WTC11 (cell line): Measurements from ENCODE around the gene OR10T2. TPM values are rescaled to one million over a fixed set of nuclear protein-coding genes. Genes with fewer than 3 reads are reported as not detected.

Experiments
- ATAC-seq: fragments of 200-7000 bp; cut with Tn5 transposase; 2 replicates; pipeline ENCODE4 v1.10.0; 2021; ENCODE audit warnings: mild to moderate bottlenecking, moderate library complexity
- CTCF ChIA-PET: fragments of 300-600 bp; sonication (Branson Sonifier 250); formaldehyde crosslinking; loops from one replicate; lab custom pipeline; 2021; ENCODE audit warnings: antibody characterized with exemption; lab: Charles Lee
- POLR2A ChIA-PET: fragments of 350-600 bp; sonication (Branson Sonifier 250); formaldehyde crosslinking; loops from one replicate; lab custom pipeline; 2021; ENCODE audit warnings: antibody characterized with exemption; lab: Charles Lee
- DNase-seq: peaks from one replicate; pipeline ENCODE4 v3.0.0; 2021; ENCODE audit warnings: low spot score
- H3K27ac Mint-ChIP-seq: 2 replicates; pipeline ENCODE4 v1.8.0; 2021; ENCODE audit warnings: mixed read lengths
- H3K27me3 Mint-ChIP-seq: 2 replicates; pipeline ENCODE4 v1.8.0; 2021; ENCODE audit warnings: low read depth, mild to moderate bottlenecking, moderate library complexity, mixed read lengths
- H3K36me3 Mint-ChIP-seq: 2 replicates; pipeline ENCODE4 v1.8.0; 2021; ENCODE audit warnings: mixed read lengths
- H3K4me1 Mint-ChIP-seq: 2 replicates; pipeline ENCODE4 v1.8.0; 2022; ENCODE audit warnings: mixed read lengths
- H3K4me3 Mint-ChIP-seq: 2 replicates; pipeline ENCODE4 v1.8.0; 2021; ENCODE audit warnings: mild to moderate bottlenecking, moderate library complexity, mixed read lengths
- H3K9me3 Mint-ChIP-seq: 2 replicates; pipeline ENCODE4 v1.8.0; 2021; ENCODE audit warnings: mixed read lengths
- ATF1 ChIP-seq: sonication (generic); formaldehyde crosslinking; IDR thresholded peaks from 2 replicates; pipeline ENCODE4 v1.8.1; 2023; ENCODE audit warnings: mild to moderate bottlenecking, moderate library complexity, missing genetic modification reagents
- ELF4 ChIP-seq: sonication (generic); formaldehyde crosslinking; IDR thresholded peaks from 2 replicates; pipeline ENCODE4 v1.8.1; 2022; ENCODE audit warnings: low read depth, mild to moderate bottlenecking, moderate library complexity, missing genetic modification reagents
- FOXJ3 ChIP-seq: sonication (generic); formaldehyde crosslinking; IDR thresholded peaks from 2 replicates; pipeline ENCODE4 v1.9.0; 2021; ENCODE audit warnings: missing genetic modification reagents, mild to moderate bottlenecking, borderline replicate concordance
- GABPB1 ChIP-seq: sonication (generic); formaldehyde crosslinking; IDR thresholded peaks from 2 replicates; pipeline ENCODE4 v1.8.1; 2023; ENCODE audit warnings: mild to moderate bottlenecking, missing genetic modification reagents
- MYBL2 ChIP-seq: sonication (generic); formaldehyde crosslinking; IDR thresholded peaks from 2 replicates; pipeline ENCODE4 v1.8.1; 2023; ENCODE audit warnings: mild to moderate bottlenecking, moderate library complexity, missing genetic modification reagents
- NFYB ChIP-seq: sonication (generic); formaldehyde crosslinking; conservative IDR thresholded peaks from 2 replicates; pipeline ENCODE4 v1.8.0; 2022; ENCODE audit warnings: low read depth, missing genetic modification reagents
- NR1H2 ChIP-seq: sonication (generic); formaldehyde crosslinking; IDR thresholded peaks from 2 replicates; pipeline ENCODE4 v1.9.0; 2021; ENCODE audit warnings: mild to moderate bottlenecking, moderate library complexity, missing genetic modification reagents
- ZNF317 ChIP-seq: sonication (generic); formaldehyde crosslinking; IDR thresholded peaks from 2 replicates; pipeline ENCODE4 v1.8.1; 2023; ENCODE audit warnings: low read depth, mild to moderate bottlenecking, moderate library complexity, missing genetic modification reagents, borderline replicate concordance
- total RNA-seq: library from RNA; stranded (reverse); gene quantifications from 3 replicates; pipeline ENCODE4 v1.2.3, GENCODE V29; 2021
- TF ChIP-seq, protein P1 (sequence below): fragments of 250-450 bp; sonication (Bioruptor Pico); conservative IDR thresholded peaks from 2 replicates; pipeline ENCODE4 v1.9.0; 2021; ENCODE audit warnings: mild to moderate bottlenecking
- TF ChIP-seq, protein P2 (sequence below): sonication (generic); formaldehyde crosslinking; IDR thresholded peaks from 2 replicates; pipeline ENCODE4 v1.8.1; 2023; ENCODE audit warnings: mild to moderate bottlenecking, missing genetic modification reagents, moderate library complexity
- TF ChIP-seq, protein P3 (sequence below): sonication (generic); formaldehyde crosslinking; IDR thresholded peaks from 2 replicates; pipeline ENCODE4 v1.8.1; 2022; ENCODE audit warnings: low read depth, missing genetic modification reagents, borderline replicate concordance
- TF ChIP-seq, protein P4 (sequence below): sonication (generic); formaldehyde crosslinking; IDR thresholded peaks from 2 replicates; pipeline ENCODE4 v1.8.1; 2023; ENCODE audit warnings: mild to moderate bottlenecking, missing genetic modification reagents, moderate library complexity
- TF ChIP-seq, protein P5 (sequence below): fragments of 250-450 bp; sonication (Bioruptor Pico); IDR thresholded peaks from 2 replicates; pipeline ENCODE4 v1.9.0; 2021; ENCODE audit warnings: moderate library complexity, mild to moderate bottlenecking, inconsistent platforms, borderline replicate concordance
- TF ChIP-seq, protein P6 (sequence below): fragments of 250-450 bp; sonication (Bioruptor Pico); IDR thresholded peaks from 2 replicates; pipeline ENCODE4 v1.9.0; 2021; ENCODE audit warnings: mild to moderate bottlenecking
- TF ChIP-seq, protein P7 (sequence below): sonication (generic); formaldehyde crosslinking; IDR thresholded peaks from 2 replicates; pipeline ENCODE4 v1.8.1; 2022; ENCODE audit warnings: missing genetic modification reagents, borderline replicate concordance
- TF ChIP-seq, protein P8 (sequence below): fragments of 250-450 bp; sonication (Bioruptor Pico); IDR thresholded peaks from 2 replicates; pipeline ENCODE4 v1.9.0; 2021; ENCODE audit warnings: mild to moderate bottlenecking
- TF ChIP-seq, protein P9 (sequence below): sonication (generic); formaldehyde crosslinking; IDR thresholded peaks from 2 replicates; pipeline ENCODE4 v1.8.1; 2023; ENCODE audit warnings: mild to moderate bottlenecking, missing genetic modification reagents

The OR10T2 gene
- total RNA-seq, 1 experiment from 2014 or later, result not detected

DNA sequence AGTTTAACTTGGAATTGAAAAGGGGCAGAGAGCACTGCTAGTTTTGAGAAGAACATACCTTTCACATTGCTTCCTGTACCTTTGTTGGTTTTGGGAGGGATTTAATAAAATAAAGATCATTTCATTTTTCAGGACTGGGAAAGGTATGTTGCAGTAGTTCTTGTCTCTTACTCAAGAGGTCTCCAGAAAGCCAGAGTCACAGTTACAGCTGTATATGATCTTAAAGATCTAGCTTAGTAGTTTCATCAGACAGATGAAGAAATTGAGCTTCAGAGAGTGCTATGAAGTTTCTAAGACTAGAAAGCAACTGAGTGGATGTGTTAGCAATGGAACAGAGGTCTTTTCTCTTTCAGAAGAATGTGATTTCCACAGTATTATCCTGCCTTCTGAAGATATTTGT, 25.8 kb upstream of the OR10T2 start (continued):
- TF ChIP-seq, protein P1, sequence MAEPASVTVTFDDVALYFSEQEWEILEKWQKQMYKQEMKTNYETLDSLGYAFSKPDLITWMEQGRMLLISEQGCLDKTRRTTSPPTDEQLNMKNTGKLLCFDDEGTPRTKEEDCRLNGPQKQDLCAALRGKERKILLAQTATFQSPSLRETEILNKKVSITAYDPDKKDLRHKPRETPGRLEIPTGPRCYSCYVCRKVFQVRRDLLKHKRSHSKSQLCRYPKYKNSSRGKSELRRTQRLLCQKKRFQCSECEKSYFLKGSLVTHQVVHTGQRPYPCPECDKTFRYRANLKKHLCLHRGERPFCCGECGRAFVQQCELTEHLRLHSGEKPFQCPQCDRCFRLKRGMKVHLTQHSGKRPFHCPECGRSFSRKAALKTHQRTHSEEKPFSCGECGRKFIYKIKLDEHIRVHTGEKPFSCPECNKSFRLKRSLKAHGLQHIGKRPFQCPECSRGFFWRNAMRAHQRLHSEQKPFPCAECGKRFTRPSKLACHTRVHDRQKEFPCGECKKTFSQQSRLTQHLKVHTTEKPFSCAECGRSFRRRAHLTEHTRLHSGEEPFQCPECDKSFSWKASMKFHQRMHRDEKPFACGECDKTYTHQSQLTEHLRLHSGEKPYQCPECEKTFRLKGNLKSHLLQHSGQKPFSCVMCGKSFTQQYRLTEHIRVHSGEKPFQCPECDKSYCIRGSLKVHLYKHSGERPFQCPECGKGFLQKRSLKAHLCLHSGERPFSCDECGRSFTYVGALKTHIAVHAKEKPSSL (CRISPR knock-in tag), result no peak
- TF ChIP-seq, protein P2, sequence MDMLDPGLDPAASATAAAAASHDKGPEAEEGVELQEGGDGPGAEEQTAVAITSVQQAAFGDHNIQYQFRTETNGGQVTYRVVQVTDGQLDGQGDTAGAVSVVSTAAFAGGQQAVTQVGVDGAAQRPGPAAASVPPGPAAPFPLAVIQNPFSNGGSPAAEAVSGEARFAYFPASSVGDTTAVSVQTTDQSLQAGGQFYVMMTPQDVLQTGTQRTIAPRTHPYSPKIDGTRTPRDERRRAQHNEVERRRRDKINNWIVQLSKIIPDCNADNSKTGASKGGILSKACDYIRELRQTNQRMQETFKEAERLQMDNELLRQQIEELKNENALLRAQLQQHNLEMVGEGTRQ (CRISPR knock-in tag), result no peak
- TF ChIP-seq, protein P3, sequence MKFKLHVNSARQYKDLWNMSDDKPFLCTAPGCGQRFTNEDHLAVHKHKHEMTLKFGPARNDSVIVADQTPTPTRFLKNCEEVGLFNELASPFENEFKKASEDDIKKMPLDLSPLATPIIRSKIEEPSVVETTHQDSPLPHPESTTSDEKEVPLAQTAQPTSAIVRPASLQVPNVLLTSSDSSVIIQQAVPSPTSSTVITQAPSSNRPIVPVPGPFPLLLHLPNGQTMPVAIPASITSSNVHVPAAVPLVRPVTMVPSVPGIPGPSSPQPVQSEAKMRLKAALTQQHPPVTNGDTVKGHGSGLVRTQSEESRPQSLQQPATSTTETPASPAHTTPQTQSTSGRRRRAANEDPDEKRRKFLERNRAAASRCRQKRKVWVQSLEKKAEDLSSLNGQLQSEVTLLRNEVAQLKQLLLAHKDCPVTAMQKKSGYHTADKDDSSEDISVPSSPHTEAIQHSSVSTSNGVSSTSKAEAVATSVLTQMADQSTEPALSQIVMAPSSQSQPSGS (CRISPR knock-in tag), result no peak
- TF ChIP-seq, protein P4, sequence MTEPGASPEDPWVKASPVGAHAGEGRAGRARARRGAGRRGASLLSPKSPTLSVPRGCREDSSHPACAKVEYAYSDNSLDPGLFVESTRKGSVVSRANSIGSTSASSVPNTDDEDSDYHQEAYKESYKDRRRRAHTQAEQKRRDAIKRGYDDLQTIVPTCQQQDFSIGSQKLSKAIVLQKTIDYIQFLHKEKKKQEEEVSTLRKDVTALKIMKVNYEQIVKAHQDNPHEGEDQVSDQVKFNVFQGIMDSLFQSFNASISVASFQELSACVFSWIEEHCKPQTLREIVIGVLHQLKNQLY (CRISPR knock-in tag), result no peak
- TF ChIP-seq, protein P5, sequence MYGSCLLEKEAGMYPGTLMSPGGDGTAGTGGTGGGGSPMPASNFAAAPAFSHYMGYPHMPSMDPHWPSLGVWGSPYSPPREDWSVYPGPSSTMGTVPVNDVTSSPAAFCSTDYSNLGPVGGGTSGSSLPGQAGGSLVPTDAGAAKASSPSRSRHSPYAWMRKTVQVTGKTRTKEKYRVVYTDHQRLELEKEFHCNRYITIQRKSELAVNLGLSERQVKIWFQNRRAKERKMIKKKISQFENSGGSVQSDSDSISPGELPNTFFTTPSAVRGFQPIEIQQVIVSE (CRISPR knock-in tag), result no peak

DNA sequence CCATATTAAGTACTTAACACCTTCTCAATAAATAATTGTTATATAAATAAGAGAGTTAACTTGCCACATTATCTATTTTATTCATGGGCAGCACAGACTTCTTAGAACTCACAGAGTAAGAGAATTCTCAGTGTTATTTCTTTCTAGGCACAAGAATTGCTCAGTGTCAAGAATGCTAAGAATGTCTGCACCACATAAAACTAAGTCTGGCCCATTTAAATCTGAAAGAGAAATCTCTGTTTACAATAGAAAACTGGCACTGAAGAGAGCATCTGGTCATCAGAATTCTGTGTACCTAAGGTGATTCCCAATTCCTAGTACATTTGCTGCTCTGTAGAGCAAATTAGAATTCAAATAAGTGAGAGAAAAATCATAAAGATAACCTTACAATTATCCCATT, 22.9 kb upstream of the OR10T2 start:
- peak; percentile 86 for ATAC-seq
- DNase-seq, result no peak

DNA sequence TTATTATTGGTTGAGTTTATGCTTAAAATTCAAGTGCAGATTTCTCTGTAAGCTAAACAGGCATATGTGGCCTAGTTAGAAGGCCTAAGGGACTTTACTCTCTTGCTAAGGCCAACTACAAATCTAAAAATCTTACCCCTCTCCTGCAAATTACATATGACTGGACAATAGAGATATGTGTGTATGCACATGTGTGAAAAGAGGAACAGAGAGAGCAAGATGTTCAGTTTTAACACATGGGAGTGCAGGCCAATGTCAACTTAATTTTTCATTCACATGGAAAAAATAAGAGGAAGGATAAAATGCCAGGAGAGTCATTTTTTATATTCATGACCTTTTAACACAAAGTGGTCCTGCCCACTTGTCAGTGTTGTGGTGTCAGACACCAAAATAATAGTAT, 18.3 kb upstream of the OR10T2 start:
- no peak for ATAC-seq
- Mint-ChIP-seq H3K27ac (no peak overlapping the region), H3K4me3 (no peak overlapping the region), H3K9me3 (peaks cover 7% of the 10 kb centered on the region), H3K4me1 (peaks cover 18% of the 10 kb centered on the region), H3K27me3 (no peaks in the 10 kb centered on the region), H3K36me3 (no peaks in the 10 kb centered on the region)
- no peak for TF ChIP-seq ZNF317 (CRISPR knock-in tag)
- no peak for TF ChIP-seq GABPB1 (CRISPR knock-in tag)
- no peak for TF ChIP-seq ATF1
- TF ChIP-seq, protein P6, sequence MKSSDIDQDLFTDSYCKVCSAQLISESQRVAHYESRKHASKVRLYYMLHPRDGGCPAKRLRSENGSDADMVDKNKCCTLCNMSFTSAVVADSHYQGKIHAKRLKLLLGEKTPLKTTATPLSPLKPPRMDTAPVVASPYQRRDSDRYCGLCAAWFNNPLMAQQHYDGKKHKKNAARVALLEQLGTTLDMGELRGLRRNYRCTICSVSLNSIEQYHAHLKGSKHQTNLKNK (CRISPR knock-in tag), result no peak
- TF ChIP-seq NR1H2 (CRISPR knock-in tag), result no peak
- TF ChIP-seq ELF4, result no peak
- no peak for TF ChIP-seq NFYB (CRISPR knock-in tag)
- TF ChIP-seq, protein P7, sequence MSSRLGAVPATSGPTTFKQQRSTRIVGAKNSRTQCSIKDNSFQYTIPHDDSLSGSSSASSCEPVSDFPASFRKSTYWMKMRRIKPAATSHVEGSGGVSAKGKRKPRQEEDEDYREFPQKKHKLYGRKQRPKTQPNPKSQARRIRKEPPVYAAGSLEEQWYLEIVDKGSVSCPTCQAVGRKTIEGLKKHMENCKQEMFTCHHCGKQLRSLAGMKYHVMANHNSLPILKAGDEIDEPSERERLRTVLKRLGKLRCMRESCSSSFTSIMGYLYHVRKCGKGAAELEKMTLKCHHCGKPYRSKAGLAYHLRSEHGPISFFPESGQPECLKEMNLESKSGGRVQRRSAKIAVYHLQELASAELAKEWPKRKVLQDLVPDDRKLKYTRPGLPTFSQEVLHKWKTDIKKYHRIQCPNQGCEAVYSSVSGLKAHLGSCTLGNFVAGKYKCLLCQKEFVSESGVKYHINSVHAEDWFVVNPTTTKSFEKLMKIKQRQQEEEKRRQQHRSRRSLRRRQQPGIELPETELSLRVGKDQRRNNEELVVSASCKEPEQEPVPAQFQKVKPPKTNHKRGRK (CRISPR knock-in tag), result no peak
- TF ChIP-seq, protein P8, sequence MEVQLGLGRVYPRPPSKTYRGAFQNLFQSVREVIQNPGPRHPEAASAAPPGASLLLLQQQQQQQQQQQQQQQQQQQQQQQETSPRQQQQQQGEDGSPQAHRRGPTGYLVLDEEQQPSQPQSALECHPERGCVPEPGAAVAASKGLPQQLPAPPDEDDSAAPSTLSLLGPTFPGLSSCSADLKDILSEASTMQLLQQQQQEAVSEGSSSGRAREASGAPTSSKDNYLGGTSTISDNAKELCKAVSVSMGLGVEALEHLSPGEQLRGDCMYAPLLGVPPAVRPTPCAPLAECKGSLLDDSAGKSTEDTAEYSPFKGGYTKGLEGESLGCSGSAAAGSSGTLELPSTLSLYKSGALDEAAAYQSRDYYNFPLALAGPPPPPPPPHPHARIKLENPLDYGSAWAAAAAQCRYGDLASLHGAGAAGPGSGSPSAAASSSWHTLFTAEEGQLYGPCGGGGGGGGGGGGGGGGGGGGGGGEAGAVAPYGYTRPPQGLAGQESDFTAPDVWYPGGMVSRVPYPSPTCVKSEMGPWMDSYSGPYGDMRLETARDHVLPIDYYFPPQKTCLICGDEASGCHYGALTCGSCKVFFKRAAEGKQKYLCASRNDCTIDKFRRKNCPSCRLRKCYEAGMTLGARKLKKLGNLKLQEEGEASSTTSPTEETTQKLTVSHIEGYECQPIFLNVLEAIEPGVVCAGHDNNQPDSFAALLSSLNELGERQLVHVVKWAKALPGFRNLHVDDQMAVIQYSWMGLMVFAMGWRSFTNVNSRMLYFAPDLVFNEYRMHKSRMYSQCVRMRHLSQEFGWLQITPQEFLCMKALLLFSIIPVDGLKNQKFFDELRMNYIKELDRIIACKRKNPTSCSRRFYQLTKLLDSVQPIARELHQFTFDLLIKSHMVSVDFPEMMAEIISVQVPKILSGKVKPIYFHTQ (CRISPR knock-in tag), result no peak
- no peak for TF ChIP-seq FOXJ3 (CRISPR knock-in tag)
- ChIA-PET CTCF (no interaction called here), POLR2A (no interaction called here)
- no peak for DNase-seq

More for the DNA sequence above, 22.9 kb upstream of the OR10T2 start:
- H3K27me3 Mint-ChIP-seq, result no peaks in the 10 kb centered on the region
- peak overlapping the region; percentile 39; the same call in 1 of the 2 replicates for H3K27ac Mint-ChIP-seq
- CTCF ChIA-PET, result no interaction called here
- POLR2A ChIA-PET, result no interaction called here
- 0 out of 2 replicates have a peak overlapping the region, but pooled peaks have one; percentile 15 for H3K4me3 Mint-ChIP-seq
- no peak for TF ChIP-seq MYBL2 (CRISPR knock-in tag)
- TF ChIP-seq, protein P9, sequence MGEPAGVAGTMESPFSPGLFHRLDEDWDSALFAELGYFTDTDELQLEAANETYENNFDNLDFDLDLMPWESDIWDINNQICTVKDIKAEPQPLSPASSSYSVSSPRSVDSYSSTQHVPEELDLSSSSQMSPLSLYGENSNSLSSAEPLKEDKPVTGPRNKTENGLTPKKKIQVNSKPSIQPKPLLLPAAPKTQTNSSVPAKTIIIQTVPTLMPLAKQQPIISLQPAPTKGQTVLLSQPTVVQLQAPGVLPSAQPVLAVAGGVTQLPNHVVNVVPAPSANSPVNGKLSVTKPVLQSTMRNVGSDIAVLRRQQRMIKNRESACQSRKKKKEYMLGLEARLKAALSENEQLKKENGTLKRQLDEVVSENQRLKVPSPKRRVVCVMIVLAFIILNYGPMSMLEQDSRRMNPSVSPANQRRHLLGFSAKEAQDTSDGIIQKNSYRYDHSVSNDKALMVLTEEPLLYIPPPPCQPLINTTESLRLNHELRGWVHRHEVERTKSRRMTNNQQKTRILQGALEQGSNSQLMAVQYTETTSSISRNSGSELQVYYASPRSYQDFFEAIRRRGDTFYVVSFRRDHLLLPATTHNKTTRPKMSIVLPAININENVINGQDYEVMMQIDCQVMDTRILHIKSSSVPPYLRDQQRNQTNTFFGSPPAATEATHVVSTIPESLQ, result no peak
- TF ChIP-seq, all 79 proteins: peak for 0
- peaks cover 34% of the 10 kb centered on the region for H3K4me1 Mint-ChIP-seq
- H3K9me3 Mint-ChIP-seq, result peaks cover 7% of the 10 kb centered on the region
- no peaks in the 10 kb centered on the region for H3K36me3 Mint-ChIP-seq
